HG03196 (cell line): ENCODE measurements around the gene RANBP3L.
"Not testable (repeated sequence)": the region's sequence is repeated elsewhere in the genome, so short reads cannot be mapped to it uniquely, and the experiment has no call there.

Source experiments
- ATAC-seq: cut with Tn5 transposase; IDR thresholded peaks from one replicate; pipeline ENCODE4 v1.9.1; 2021; ENCODE audit not compliant: unreplicated experiment

RANBP3L gene, protein sequence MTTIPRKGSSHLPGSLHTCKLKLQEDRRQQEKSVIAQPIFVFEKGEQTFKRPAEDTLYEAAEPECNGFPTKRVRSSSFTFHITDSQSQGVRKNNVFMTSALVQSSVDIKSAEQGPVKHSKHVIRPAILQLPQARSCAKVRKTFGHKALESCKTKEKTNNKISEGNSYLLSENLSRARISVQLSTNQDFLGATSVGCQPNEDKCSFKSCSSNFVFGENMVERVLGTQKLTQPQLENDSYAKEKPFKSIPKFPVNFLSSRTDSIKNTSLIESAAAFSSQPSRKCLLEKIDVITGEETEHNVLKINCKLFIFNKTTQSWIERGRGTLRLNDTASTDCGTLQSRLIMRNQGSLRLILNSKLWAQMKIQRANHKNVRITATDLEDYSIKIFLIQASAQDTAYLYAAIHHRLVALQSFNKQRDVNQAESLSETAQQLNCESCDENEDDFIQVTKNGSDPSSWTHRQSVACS

DNA sequence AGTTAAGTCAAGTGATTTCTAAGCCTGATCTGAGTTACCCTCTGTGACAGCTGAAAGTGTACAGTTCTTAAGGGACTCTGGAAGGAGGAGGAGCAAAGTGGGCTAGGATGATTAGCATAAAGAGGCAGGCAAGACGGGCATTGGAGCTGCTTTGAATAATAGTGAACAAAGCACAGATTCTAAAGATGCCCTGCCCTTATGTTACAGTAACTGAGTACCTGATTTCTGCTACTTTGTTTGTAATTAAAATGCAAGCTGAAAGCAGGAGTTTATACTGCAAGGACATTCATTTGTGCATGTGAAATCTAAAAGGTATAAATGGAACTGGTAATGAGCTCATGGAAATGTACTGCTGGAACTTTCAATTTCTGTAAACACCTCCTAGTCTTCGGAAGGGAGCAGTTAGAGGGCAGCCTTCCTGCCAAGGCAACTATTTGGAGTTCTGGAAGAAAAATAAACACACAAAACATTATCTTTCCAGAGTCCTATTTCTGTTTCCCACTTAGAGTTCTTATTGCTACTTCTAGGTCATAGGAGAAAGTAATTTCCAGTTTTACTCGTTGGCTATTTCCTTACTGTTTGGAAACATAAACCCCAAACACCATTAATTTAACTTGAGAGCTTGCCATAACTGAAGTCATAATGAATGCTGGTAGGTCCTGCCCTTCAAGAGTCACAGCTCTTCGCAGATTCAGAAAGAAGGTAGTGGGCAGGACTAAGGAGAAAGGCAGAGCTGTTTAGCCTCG is at the start of gene RANBP3L:
Gene RANBP3L, minus strand, starts transcription at position 45 of the 746 bp plus-strand sequence. CDS start 486 bp downstream, outside the sequence.
- no peak for ATAC-seq

GRCh38 chr5:36346896-36347690 is 45.4 kb upstream of the RANBP3L start:
- no peak for ATAC-seq

DNA sequence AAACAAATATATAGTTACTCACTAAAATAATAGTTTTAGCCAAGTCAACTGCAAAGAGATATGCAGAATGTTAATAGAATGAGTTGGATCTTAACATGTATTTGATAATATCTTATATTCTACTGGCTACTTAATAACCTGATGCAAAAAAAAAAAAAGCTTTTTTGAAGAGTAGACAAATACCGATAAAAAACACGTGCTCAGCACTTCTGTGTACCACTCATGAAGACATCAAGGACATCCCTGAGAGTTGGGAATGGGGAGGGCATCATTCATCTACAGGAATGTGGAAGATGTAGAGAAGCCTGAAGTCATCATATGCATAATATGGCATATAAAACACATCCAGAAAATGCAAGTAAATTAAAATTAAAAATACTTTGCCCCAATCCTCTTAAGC is 43.2 kb upstream of the RANBP3L start:
- no peak for ATAC-seq

DNA sequence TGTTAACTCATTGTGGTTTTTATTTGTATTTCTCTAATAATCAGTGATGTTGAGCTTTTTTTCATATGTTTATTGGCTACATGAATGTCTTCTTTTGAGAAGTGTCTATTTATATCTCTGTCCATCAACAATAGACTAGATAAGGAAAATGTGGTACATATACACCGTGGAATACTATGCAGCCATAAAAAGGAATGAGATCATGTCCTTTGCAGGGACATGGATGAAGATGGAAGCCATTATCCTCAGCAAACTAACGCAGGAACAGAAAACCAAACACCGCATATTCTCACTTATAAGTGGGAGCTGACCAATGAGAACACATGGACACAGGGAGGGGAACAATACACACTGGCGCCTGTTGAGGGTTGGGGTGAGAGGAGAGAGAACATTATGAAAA is 40.0 kb upstream of the RANBP3L start:
- not testable (repeated sequence) for ATAC-seq

GRCh38 chr5:36337597-36337996 is 35.9 kb upstream of the RANBP3L start:
- ATAC-seq = no peak

DNA sequence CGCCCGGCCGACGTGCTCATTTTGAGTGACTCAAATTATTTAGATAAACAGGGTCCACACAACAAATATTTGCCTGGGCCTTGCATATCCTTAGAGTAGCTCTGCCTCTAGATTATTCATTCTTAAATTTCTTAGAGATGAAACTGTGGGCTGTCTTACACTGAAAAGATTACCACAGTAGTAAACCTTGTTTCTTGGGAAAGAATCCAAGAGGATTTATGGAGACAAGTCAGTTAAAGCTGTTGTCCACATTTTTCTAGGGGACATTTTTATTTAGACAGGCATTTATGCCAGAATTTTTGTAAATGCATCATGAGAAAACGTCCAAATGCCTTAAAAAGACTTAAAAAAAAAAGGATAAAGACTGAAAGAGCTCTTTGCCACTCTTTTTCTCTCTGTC is 32.6 kb upstream of the RANBP3L start:
- ATAC-seq = no peak

GRCh38 chr5:36332720-36333119 is 31.0 kb upstream of the RANBP3L start:
- not testable (repeated sequence) for ATAC-seq

GRCh38 chr5:36325196-36325595 is 23.5 kb upstream of the RANBP3L start:
- ATAC-seq = no peak

DNA sequence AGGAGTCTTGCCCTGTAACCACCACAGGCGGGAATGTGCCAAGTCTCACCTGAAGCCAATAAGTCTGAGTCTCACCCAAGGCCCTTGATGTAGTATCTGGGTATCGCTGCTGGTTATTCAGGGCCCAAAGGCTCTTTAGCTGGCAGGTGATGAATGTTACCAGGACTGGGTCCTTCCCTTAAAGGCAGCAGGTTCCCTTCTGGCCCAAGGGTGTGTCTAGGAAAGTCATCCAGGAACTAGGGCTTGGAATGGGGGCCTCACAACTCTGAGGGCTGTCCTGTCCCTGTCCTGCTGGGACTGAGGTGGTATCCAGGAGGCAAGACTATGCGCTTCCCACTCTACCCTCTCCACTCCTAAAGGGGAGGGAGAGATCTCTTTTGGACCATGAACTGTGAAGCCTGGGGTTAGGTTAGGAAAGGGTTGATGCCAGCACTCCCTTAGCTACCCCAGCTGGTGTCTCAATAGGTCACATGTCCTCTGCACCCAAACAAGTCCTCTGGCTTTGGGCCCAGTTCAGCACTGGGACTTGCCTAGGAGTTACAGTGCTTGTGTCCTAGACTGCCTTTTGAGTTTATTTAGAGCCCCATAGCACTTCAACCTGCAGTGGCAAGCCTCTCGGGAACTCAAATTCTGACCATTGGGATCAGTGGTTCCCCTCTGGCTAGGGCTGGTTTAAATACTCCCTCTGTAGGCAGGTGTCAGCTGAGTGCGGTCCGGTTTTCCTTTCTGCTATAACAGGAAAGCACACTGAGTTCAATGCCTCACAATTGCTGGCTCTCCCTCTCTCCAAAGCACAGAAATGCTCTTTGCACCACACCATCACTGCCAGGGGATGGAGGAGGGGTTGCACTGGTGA is 22.5 kb upstream of the RANBP3L start:
- ATAC-seq = no peak

- ATAC-seq = no peak
Measured at GRCh38 chr5:36312953-36313672, 11.4 kb upstream of the RANBP3L start.

- no peak for ATAC-seq
Measured at GRCh38 chr5:36311956-36312355, 10.3 kb upstream of the RANBP3L start.

DNA sequence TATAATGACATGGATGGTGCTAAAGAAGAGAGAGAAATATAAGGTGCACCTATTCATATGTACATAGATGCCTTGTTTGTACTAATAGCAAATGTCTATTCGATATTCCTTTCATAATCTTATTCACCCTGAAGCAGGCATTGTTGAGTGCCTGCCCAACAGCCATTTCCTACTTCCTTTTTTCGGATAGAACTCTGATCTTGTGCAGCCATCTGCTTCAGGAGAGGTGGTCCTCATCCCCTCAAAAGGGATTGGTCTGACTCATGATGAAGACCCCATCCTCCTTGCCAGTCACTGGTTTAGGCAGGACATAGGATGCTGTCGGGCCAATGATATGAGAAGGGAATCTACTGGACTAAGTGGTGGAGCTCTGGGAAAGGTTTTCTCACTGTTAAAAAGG is 8.4 kb upstream of the RANBP3L start:
- no peak for ATAC-seq

DNA sequence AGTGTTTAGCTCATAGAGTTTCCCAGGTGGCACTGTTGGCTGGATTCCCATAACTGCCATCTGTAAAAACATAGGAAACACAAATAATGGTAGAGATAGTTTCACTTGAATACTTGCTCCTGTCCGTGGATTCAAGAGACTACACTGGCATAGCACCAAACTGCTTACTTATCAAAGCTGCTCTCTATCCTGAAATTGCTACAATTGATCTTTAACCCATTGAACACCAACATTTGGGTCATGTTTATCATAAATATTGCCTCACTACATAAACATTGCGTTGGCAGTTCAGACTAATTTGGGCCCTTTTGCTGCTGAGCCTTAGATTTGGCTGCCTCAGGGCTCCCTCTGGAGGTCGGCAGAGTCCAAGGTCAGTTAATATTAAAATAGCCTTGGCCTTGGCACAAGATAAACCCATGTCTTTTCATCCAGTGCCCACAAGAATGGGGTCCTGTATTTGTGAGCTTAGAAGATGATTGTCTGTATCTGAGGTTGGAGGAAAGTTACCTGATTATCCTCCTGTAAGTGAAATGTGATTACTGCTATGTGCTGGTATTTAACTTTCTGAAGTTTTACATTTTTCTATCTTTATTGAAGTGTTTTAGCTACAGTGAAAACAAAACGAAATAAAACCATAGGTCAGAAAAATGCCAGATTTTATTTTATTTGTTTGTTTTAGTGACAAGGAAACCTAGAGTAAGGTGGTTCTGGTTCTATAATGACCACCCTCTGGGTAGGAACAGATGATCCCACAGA is 4.0 kb upstream of the RANBP3L start:
- ATAC-seq = no peak

- ATAC-seq = no peak
Measured at GRCh38 chr5:36304095-36304805, 2.5 kb upstream of the RANBP3L start.

GRCh38 chr5:36300927-36301540 is 668 bp downstream of the RANBP3L start:
- ATAC-seq = no peak

- ATAC-seq = no peak
Measured at GRCh38 chr5:36300191-36300926, 1.3 kb downstream of the RANBP3L start.

DNA sequence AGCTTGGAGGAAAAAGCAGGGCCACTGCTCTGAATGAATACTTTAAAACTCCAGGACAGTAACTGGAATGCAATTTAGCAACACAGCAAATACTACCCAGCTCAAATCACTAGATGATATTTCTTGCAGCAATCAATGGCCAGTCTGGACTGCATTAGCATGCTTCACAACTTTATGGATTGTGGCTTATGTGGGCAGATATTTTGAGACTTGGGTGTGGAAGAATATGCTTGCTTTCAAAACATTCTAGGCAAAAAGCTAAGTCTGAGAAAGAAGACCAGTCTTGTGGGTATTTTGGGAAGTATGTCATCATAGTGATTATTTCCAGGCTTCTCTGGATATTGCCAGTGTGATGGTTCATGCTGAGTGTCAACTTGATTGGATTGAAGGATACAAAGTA is 3.1 kb downstream of the RANBP3L start:
- ATAC-seq = no peak
